Keratinocyte (primary cell): Measurements from ENCODE around the gene RTL1.

Experiments
- CTCF ChIP-seq, 3 experiments: IDR thresholded peaks in 1 of 3; conservative IDR thresholded peaks in 1 of 3; optimal IDR thresholded peaks in 1 of 3; 2 replicates in 2 of 3; 3 replicates in 1 of 3; pipeline versions ENCODE3 to v1.5.1; 2011; ENCODE audit warnings: low read length in 3 of 3, mild to moderate bottlenecking in 3 of 3, moderate library complexity in 2 of 3, control low read depth in 1 of 3, inconsistent platforms in 1 of 3; ENCODE audit not compliant: insufficient read depth in 2 of 3; ENCODE audit errors: extremely low read depth in 1 of 3
- EZH2 ChIP-seq: IDR thresholded peaks from one replicate; pipeline ENCODE4 v1.6.1; 2012; ENCODE audit warnings: inconsistent platforms, mild to moderate bottlenecking, low read length, moderate library complexity

- TF ChIP-seq CTCF (optimal IDR thresholded peaks at IDR 0.05 in 1 of 3, IDR thresholded peaks at IDR 0.05 in 1 of 3, conservative IDR thresholded peaks at IDR 0.05 in 1 of 3; ENCODE audit: extremely low read depth in 1 of 3, insufficient read depth in 2 of 3, low read length in 3 of 3), result no peak
- no peak for TF ChIP-seq EZH2
Observed at GRCh38 chr14:100844082-100844408, 59.5 kb downstream of the RTL1 start.
